ENCODE results near the gene GMDS.

- no peak for TF ChIP-seq EZH2 (IDR thresholded peaks at IDR 0.05; ENCODE audit: borderline replicate concordance, low read length)
- no peak for TF ChIP-seq CTCF (conservative IDR thresholded peaks at IDR 0.05 in 1 of 2, IDR thresholded peaks at IDR 0.05 in 1 of 2; ENCODE audit: extremely low read depth in 1 of 2, insufficient read depth in 1 of 2, low read depth in 1 of 2, low read length in 2 of 2)
These were observed 334.6 kb downstream of the GMDS start for GRCh38 chr6:1910621-1911407.
